GM21619 (cell line): ENCODE results near the gene EXOC6.

Source experiments
- ATAC-seq: cut with Tn5 transposase; IDR thresholded peaks from one replicate; pipeline ENCODE4 v1.9.1; 2021; ENCODE audit not compliant: unreplicated experiment

EXOC6 gene

GRCh38 chr10:92848441-92849233 is at the start of gene EXOC6:
TSS of gene EXOC6 (plus strand) at chr10:92848520. CDS start at chr10:92848534, 14 bp downstream.
- ATAC-seq, result peak; percentile 73

- ATAC-seq, result no peak
These were observed 48.8 kb upstream of the EXOC6 start for GRCh38 chr10:92799568-92799967.

GRCh38 chr10:92800134-92800733 is 48.1 kb upstream of the EXOC6 start:
- ATAC-seq, result no peak

- ATAC-seq, result no peak
These were observed 46.1 kb upstream of the EXOC6 start for GRCh38 chr10:92801978-92802872.

GRCh38 chr10:92809840-92810239 is 38.5 kb upstream of the EXOC6 start:
- no peak for ATAC-seq

GRCh38 chr10:92810934-92811532 is 37.3 kb upstream of the EXOC6 start:
- no peak for ATAC-seq

- no peak for ATAC-seq
These were observed 36.3 kb upstream of the EXOC6 start for GRCh38 chr10:92811986-92812385.

- no peak for ATAC-seq
These were observed 34.3 kb upstream of the EXOC6 start for GRCh38 chr10:92813979-92814378.

GRCh38 chr10:92814790-92815189 is 33.5 kb upstream of the EXOC6 start:
- no peak for ATAC-seq

- ATAC-seq, result no peak
These were observed 32.2 kb upstream of the EXOC6 start for GRCh38 chr10:92816091-92816531.

- no peak for ATAC-seq
These were observed 26.2 kb upstream of the EXOC6 start for GRCh38 chr10:92822060-92822634.

- ATAC-seq, result no peak
These were observed 25.4 kb upstream of the EXOC6 start for GRCh38 chr10:92822964-92823363.

- ATAC-seq, result no peak
These were observed 22.3 kb upstream of the EXOC6 start for GRCh38 chr10:92826061-92826460.

- no peak for ATAC-seq
These were observed 21.8 kb upstream of the EXOC6 start for GRCh38 chr10:92826504-92826903.

GRCh38 chr10:92829042-92829785 is 19.1 kb upstream of the EXOC6 start:
- ATAC-seq, result no peak

GRCh38 chr10:92829786-92830377 is 18.4 kb upstream of the EXOC6 start:
- ATAC-seq, result no peak

GRCh38 chr10:92830478-92831389 is 17.6 kb upstream of the EXOC6 start:
- ATAC-seq, result no peak

GRCh38 chr10:92832121-92832520 is 16.2 kb upstream of the EXOC6 start:
- ATAC-seq, result no peak
